ENCODE data around the gene ZNF546. TPM values are rescaled to one million over a fixed set of nuclear protein-coding genes. Genes with fewer than 3 reads are reported as not detected.
"Not testable (repeated sequence)": the region's sequence is repeated elsewhere in the genome, so short reads cannot be mapped to it uniquely, and the experiment has no call there.

ZNF546 gene
- total and polyA plus RNA-seq, 8 donors = 1.2 to 5.9 (median 2.8) TPM

GRCh38 chr19:39953915-39954314 is 42.9 kb upstream of the ZNF546 start:
- no peak overlapping the region for H3K27ac ChIP-seq
- FAIRE-seq (no peak), ATAC-seq (no peak), DNase-seq (peak in 1 of 6 donors; percentile 2)
- no peak for TF ChIP-seq CTCF (IDR thresholded peaks at IDR 0.05)
- no peaks in the 10 kb centered on the region for H3K36me3 ChIP-seq
- 90 to 93% methylated on average over 7 of the region's 7 CpGs for WGBS, 2 donors
- no peaks in the 10 kb centered on the region for H3K27me3 ChIP-seq
- H3K4me3 ChIP-seq = no peak overlapping the region
- intact Hi-C loops (cut with DNase I) = no loop called here
- no peaks in the 10 kb centered on the region for H3K9me3 ChIP-seq
- H3K4me1 ChIP-seq = no peaks in the 10 kb centered on the region

GRCh38 chr19:39957886-39958285 is 39.0 kb upstream of the ZNF546 start:
- H3K4me1 ChIP-seq; intact Hi-C loops (cut with DNase I); FAIRE-seq; H3K4me3 ChIP-seq; H3K9me3 ChIP-seq; ATAC-seq; H3K27me3 ChIP-seq; H3K27ac ChIP-seq; H3K36me3 ChIP-seq: not testable (repeated sequence)
- DNase-seq = peak in 1 of 6 donors; percentile 2
- WGBS, 2 donors = 90 to 97% methylated on average over 5 of the region's 5 CpGs

- intact Hi-C loops (cut with DNase I); DNase-seq; H3K9me3 ChIP-seq; H3K27me3 ChIP-seq; ATAC-seq; H3K27ac ChIP-seq; FAIRE-seq; H3K36me3 ChIP-seq; H3K4me1 ChIP-seq; H3K4me3 ChIP-seq: not testable (repeated sequence)
- 91 to 93% methylated on average over 3 of the region's 3 CpGs for WGBS, 2 donors
Observed at GRCh38 chr19:39958942-39959341, 37.9 kb upstream of the ZNF546 start.

- intact Hi-C loops (cut with DNase I); H3K4me1 ChIP-seq; H3K9me3 ChIP-seq; H3K27me3 ChIP-seq; H3K27ac ChIP-seq; H3K4me3 ChIP-seq; H3K36me3 ChIP-seq; ATAC-seq; FAIRE-seq: not testable (repeated sequence)
- 70 to 72% methylated on average over 9 to 10 of the region's 13 CpGs for WGBS, 2 donors
- peak in 1 of 6 donors; percentile 4 for DNase-seq
Observed at GRCh38 chr19:39959407-39959806, 37.5 kb upstream of the ZNF546 start.

- Histone ChIP-seq H3K36me3 (no peaks in the 10 kb centered on the region), H3K9me3 (no peaks in the 10 kb centered on the region), H3K27me3 (no peaks in the 10 kb centered on the region), H3K4me1 (no peaks in the 10 kb centered on the region), H3K4me3 (no peak overlapping the region), H3K27ac (no peak overlapping the region)
- intact Hi-C loops (cut with DNase I) = loop anchor here in 1 of 3 donors (10.0 kb wide), 1 partner anchor 69 kb away; no protein-coding TSS in a partner anchor
- ATAC-seq (no peak), DNase-seq (no peak), FAIRE-seq (peak; percentile 5)
- no peak for TF ChIP-seq CTCF (IDR thresholded peaks at IDR 0.05)
- 68 to 73% methylated on average over 3 of the region's 3 CpGs for WGBS, 2 donors
Observed at GRCh38 chr19:39963898-39964297, 33.0 kb upstream of the ZNF546 start.

GRCh38 chr19:39966617-39967016 is 30.2 kb upstream of the ZNF546 start:
- H3K4me1 ChIP-seq = peaks cover 0 to under 1% (median 0%) of the 10 kb centered on the region in 3 donors
- TF ChIP-seq CTCF (IDR thresholded peaks at IDR 0.05) = no peak
- FAIRE-seq (no peak), ATAC-seq (no peak), DNase-seq (no peak)
- intact Hi-C loops (cut with DNase I) = loop anchor here in 1 of 3 donors (10.0 kb wide), 1 partner anchor 72 kb away; no protein-coding TSS in a partner anchor
- H3K4me3 ChIP-seq = no peak overlapping the region
- H3K9me3 ChIP-seq = no peaks in the 10 kb centered on the region
- no peak overlapping the region for H3K27ac ChIP-seq
- 65 to 68% methylated on average over 5 to 6 of the region's 6 CpGs for WGBS, 2 donors
- H3K36me3 ChIP-seq = no peaks in the 10 kb centered on the region
- H3K27me3 ChIP-seq = no peaks in the 10 kb centered on the region

All from pancreas (tissue), 10 donors.